Stimulated activated CD4-positive, alpha-beta T cell treated with anti-CD3 and anti-CD28 coated beads, Interleukin-1b, Interleukin-23, amount 100 ng/mL, for 24 hours (primary cell): Measurements from ENCODE around the gene ARHGEF38.
"Not testable (repeated sequence)": the region's sequence is repeated elsewhere in the genome, so short reads cannot be mapped to it uniquely, and the experiment has no call there.

Experiments
- DNase-seq, 4 experiments: peaks; one replicate each; pipeline ENCODE4 v3.0.0-alpha.2; 2020; ENCODE audit warnings: low read depth in 4 of 4, low spot score in 1 of 4

The ARHGEF38 gene

DNA sequence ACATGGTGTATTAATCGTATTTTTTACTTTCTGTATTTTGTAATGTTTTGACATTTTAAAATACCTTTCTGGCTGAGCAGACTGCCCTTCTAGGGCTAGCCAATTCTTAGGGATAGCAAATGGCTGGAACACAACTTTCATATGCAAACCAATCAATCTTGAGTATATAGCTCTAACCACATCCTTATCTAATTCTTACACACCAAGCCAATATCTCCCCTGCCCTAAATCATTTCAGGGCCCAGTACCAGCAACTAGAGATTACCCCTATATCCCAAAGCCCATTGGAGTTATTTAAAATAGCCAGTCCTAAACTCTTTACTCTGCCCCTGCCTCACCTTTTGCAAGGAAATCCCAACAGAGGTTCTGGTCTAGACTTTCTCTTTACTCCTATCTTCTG lies 97.8 kb downstream of the ARHGEF38 start:
- no peak for DNase-seq

DNA sequence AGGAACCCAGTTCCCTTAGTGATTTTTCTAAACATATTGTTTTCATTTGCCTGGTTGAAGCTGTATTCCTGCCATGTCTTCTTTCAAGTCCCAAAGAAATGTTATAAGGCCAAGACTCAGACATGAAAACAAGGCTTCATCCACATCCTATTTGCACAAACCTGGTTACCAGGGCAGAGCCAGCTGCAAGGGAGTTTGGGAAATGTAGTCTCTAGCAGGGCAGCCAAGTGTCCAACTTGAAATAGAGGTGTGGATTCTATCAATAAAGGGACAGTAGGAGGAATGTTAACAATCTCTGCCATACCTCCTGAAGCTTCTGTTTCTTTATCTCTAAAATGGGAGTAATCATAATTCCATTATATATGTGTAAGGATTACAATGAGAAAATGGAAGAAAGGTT lies 99.5 kb downstream of the ARHGEF38 start:
- DNase-seq = no peak

DNA sequence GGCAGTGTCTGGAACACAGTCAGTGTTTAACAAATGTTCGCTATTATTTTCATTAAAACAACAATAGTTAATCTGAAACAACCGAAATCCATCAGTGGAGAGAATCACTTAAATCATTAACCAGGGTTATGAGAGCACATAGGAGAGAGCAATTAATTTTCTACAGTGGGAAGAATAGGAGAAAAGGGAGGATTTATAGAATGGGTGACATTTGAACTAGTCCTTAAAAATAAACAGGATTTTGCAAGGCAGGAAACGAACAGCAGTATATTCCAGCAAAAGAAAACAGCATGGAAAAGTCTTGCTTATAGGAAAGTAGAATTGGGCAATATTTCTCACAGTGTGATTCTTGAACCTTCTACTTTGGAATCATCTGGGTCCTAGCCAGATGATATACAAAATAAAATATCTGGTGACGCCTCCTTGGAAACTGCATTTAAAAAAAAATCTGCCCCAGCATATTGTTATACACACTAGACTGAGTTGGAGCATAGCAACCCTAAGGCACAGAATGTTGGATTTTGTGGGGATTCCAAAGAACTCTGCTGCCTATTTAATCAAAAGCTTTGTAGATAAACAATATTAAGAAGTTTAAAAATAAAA lies 100.0 kb downstream of the ARHGEF38 start:
- DNase-seq = no peak

DNA sequence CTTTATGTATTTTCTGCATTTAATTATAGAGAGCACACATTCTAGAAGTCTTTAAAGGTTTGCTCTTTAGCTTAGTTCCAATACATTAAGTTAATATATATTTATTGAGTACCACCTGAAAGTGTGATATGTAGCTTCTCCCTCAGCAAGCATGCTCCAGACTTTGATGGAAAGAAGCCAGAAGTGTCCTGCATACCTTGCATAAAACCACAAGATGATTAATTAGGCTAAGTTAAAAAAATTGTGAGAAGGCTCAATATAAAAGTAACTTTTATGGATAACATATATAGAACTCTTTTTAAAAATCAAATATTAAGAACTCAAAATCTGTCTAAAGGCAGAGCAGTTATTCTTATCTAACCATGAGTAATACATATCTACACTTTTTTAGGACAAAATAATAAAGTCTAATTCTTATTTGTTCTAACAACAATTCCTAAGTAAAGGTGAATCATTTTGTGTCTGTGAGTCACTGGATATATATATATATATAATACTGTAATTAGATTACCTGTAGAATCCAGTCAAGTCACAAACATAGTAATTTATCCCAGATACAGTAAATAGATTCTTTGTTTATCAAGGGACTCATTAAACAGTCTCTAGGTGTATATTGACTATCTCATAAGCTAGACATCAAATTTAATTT lies 104.8 kb downstream of the ARHGEF38 start:
- DNase-seq = no peak

DNA sequence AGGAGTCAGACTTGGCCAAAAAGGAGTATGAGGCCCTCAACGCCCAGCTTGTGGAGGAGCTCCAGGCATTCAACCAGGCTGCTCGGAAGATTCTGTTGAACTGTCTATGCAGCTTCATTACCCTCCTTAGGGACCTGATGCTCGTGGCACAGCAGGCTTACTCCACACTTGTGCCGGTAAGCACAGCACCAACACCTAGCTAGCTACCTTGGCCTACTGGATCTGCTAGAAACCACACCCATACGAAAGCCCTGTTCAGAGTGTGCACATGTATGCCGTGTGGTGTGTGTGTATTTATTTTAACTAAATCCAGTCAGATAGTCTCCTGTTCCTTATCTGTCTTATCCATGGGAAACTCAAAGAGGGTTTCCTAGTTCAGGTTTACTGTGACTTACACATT lies 106.8 kb downstream of the ARHGEF38 start:
- DNase-seq = no peak

DNA sequence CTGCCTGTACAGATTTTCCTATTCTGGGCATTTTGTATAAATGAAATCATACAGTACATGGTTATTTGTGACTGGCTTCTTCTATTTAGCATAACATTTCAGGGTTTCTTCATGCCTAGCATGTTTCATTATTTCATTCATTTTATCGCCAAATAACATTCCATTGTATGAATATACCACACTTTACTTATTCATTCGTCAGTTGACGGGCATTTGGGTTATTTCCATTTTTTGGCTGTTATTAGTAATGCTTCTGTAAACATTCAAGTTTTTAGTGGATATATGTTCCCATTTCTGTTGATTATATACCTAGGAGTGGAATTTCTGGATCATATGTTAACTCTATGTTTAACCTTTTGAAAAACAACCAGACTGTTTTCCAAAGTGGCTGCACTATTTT lies 108.6 kb downstream of the ARHGEF38 start:
- DNase-seq = no peak

DNA sequence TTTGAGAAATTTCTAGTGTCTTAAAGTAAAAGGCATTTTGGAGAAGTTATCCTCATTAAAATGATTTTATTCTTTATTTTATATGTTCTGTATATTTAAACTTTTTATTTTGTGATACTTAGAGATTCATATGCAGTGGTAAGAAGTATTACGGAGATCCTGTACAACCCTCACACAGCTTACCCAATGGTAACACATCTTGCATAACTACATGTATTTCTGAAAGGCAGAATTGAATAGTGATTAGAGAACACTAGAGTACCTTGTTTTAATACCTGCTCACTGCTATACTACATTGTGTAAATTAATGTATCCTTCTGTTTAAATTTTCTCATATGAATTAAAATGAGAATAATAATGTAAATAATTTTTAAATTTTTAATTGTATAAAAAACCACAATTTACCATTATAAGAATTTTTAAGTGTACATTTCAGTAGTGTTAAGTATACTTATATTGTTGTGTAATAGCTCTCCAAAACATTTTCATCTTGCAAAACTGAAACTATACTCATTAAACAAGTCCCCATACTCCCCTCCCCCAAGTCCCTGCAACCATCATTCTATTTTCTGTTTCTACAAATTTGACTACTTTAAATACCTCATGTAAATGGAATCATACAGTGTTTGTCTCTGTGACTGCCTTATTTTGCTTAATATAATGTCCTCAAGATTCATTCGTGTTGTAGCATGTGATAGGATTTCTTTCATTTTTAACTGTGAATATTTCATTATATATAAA lies 110.7 kb downstream of the ARHGEF38 start:
- no peak for DNase-seq

DNA sequence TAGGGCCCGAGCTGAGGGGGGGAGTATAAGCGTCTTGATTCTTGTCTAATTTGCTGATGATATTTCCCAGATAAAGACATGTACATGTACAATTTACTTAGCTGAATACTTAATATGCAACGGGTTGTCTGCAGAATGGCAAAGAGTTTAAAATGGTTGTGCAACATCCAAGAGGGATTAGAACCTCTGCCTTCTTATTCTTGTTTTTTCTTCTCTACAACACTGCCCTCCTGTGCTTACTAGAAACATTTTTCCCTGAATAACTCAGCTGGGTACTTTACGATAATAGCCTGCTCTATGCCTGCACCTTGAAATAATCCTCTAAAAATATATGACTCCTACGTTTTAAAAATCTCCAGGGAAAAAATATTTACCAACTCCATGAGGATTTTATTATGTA lies 114.3 kb downstream of the ARHGEF38 start:
- DNase-seq = no peak

DNA sequence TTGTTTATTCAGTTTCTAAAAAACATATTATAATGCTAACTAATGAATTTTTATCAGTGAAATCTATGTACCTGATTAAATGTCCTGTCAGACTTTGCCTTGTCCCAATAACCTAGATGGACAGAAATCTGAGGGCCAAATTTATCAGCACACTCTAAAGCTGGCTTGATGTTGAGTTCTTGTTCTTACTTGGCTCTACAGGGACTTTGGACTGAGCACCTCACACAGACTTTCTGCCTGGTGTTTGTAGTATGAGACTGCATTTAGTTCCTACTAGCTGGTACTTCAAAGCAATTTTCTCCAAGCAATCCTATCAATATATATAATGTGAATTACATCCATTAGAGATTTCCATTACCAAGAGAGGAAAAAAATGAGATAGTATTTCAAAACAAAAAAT lies 118.3 kb downstream of the ARHGEF38 start:
- no peak for DNase-seq

DNA sequence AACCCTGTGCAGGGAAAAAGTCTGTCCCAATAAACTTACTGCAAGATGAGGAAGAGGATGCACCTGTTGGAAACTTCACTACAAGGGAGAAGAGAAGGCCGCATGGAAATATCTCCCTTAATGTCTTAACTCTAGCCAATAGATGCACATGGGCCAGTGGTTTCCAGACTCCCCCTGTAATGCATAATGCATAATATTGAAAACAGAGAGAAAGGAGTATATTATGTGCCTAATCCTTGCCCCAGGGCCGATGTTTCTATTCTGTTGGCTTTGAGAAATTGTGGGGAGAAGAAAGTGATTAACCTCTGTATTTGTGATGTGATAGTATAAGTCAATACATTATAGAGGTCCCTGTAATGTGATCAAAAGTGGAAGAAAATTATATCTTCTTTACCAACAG lies 118.9 kb downstream of the ARHGEF38 start:
- no peak for DNase-seq

DNA sequence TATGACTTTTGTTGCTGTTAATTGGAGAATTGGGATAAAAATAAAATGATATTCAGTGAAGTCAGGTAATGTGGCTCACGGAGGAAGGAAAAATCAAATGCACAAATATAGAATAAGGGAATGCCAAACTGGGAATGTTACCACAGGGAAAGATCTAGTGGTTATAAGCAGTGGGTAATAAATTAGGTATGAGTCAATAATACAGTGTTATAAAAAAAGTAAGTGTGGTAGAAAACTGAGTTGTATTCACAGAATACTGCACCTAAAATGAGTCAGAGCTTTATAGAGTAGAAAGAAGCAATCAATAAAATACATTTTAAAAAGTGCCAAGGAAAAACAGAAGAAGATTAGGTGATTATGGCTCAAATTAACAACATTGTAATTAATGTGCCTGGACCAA lies 121.6 kb downstream of the ARHGEF38 start:
- no peak for DNase-seq

DNA sequence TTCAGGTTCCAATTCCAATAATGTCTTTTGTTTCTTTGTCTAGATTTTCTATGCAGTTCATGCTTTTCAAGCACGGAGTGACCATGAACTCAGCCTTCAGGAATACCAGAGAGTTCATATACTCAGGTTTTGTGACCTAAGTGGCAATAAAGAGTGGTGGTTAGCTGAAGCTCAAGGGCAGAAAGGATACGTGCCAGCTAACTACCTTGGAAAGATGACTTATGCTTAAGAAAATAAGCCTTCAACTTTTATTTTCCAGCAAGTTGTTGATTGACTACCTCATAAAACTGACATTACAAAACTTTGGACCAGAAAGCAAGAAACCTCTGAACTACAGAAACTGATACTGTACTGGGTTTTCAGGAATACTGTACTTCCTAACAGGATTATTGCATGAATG lies 125.3 kb downstream of the ARHGEF38 start:
- no peak for DNase-seq

DNA sequence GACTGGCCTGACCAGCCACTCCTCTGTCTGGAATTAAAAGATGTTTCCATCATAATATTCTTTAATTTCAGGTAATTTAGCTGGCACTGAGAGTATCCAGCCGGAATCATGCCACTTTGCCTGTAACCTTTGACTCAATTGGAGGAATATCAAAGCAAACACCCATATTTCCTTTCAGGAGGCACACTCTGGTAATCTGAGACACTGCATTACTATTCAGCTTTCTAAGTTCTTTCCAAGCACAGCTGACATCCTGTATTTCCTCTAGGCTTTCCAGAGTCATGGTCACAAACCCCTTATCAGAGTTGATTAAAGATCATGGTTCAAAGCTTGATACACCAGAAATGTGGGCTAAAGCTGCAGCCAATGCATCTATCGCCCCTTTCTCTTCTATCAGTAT lies 126.8 kb downstream of the ARHGEF38 start:
- DNase-seq = no peak

DNA sequence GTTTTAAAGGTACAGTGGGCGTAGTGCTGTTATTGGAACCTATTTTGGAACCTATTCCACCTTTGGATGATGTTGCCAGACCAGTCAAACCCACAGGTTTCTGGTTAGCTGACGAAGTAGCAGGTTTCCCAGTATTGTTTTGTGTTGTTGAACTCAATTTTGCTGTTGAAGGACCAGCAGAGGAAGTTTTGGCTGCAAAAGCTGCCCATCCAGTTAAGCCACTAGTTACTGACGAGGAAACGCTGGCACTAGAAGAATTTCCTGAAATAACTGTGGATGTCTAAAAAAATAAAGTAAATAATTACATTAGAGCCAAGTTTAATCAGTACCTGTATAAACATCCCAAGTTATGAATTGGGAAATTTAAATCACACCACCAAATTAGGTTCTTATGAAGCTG lies 130.6 kb downstream of the ARHGEF38 start:
- DNase-seq = no peak

DNA sequence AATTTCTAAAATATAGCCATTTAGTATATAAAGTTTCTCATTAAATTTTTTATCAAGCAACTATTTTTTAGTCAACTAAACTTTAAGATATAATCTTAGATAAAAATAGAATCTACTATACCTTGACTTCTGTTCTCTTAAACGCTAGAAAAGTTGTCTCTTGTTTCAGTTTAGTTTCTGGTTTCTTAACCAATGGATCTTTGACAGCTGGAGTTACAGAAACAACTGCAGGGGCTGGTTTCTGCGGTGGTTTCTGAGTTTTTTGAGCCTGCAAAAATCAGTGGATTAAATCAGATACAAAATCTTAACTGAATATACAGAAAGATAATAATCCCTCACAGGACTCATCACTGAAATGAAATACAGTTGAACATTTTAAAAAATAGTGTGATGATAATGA lies 134.2 kb downstream of the ARHGEF38 start:
- DNase-seq = no peak

DNA sequence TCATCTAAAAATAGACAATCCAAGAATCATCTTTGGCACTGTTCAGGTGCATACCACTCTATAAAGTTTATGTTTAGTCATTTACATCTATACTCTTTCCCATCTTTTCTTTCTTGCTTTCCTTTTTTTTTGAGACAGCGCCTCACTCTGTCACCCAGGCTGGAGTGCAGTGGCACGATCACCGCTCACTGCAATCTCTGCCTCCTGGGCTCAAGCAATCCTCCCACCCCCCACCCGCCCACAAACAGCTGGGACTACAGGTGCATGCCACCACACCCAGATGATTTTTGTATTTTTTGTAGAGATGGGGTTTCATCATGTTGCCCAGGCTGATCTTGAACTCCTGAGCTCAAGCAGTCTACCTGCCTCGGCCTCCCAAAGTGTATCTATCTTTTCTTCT lies 142.4 kb downstream of the ARHGEF38 start:
- DNase-seq = not testable (repeated sequence)

DNA sequence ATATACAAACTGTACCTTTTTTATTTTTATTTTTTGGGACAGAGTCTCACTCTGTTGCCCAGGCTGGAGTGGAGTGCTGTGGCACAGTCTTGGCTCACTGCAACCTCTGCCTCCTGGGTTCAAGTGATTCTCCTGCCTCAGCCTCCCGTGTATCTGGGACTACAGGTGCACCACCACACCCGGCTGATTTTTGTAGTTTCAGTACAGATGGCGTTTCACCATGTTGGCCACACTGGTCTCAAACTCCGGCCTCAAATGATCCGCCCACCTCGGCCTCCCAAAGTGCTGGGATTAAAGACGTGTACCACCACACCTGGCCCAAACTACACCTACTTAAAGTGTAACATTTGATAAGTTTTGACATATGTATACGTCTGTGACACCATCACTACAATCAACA lies 143.4 kb downstream of the ARHGEF38 start:
- not testable (repeated sequence) for DNase-seq

DNA sequence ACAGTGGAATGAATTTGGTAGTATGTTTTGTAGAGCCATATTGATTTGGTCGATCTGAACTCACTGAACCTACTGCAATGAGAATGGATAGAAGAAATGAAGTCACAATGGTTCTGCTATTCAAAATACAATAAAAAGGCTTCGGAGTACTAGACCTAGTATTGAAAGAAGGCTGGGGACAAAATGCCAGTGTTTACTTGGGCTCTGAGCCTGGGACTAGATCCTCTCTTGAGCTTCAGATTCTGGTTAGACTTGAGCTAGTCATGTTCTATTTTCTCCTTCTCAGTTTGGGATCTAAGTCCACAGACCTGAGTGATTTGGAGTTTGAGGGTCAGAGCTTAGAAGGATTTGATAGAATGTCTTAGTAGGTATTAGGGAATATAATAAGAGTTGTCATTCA lies 146.2 kb downstream of the ARHGEF38 start:
- no peak for DNase-seq

DNA sequence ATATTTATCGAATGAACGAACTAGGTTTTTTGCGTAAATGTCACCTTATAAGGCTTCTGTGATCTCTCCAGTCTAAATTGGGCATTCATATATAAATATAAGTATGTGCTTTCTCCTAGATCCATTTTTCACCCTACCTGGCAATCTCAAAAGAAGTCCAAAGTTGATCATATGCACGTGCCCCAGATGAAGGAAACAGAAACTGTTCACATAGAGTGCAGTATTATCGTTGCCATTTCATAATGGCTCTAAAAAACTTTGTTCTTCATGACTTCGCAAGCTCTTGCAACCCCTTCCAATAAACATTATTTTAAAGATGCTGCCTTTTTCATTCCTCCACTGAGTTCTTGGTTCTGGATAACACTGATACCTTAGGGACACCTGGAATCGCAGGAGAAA lies 155.4 kb downstream of the ARHGEF38 start:
- DNase-seq = no peak

DNA sequence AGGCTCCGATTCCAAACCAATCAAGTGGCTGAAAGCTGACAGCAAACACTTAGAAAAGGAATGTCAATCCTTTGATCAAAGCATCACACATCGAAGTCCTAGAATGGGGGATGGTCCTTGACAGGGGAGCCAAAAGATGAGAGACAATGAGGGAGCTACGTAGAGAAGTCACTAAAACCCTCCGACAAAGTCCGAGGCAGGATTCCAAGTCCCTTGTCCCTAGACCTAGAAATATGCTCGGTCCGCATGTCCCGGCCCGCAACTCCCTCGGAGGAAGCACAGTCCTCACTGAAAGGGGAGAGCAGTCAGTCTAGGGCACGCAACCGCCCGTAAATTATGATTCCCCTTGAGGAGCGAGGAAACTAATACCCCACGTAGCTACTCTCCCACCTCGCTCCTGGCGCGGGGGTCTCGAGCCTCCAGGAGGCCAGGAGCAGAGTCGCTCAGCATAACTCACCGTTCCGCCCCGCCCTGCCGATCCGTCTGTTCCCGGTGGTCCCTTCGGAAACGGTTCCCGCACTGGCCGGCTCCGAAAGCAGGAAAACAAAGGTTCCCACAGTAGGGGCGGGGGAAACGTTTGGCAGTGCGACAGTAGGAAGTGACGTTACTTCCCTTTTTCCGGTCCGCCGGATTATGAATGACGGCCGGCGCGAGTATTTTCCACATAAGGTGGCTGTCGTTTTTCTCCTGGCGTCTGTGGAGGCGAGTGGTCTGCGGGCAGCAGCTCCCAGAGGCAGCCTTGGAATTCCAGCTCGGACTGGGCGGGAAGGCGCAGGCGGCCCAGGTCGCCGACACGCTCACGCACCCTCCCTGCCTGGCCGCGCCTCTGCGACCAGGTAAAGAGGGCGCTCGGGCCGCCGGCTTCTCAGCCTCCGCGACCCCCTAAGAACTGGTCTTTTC lies 156.0 kb downstream of the ARHGEF38 start, which contains the start of the genes GSTCD and INTS12:
Gene GSTCD (plus strand): TSS at position 604 of the 900 bp plus-strand sequence. CDS start 8,830 bp downstream, outside the sequence.
Gene INTS12 (minus strand): TSS at position 509 of the 900 bp plus-strand sequence. CDS start 8,684 bp downstream, outside the sequence.
- peak; percentile 71 to 84 (median 79) for DNase-seq

DNA sequence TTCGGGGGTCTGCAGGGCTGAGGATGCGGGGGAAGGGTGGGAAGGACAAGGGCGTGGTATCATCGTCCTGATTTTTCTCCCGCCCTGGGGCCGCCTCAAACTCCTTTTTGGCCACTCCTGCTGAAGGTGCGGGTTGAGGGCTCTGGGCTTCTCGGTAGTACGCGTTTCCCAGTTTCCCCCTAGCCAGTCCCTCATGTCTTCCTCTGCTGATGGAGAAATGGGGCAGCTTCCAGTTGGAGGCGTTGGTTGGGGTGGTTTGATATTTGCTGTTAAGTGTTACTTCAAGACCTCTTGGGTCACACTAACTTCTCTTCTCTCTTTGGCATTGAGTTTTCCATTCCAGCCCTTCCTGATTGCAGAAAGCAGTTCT lies 156.6 kb downstream of the ARHGEF38 start:
- peak in 1 of 4 experiments; percentile 0 for DNase-seq
